OCI-LY1 (cell line): ENCODE data around the gene ALDH3B1.

Experiments used
- H2AFZ ChIP-seq: fragments of 200-600 bp; sonication (generic), shearing (Covaris generic); 2 replicates; pipeline ENCODE4 v1.6.0; 2014; ENCODE audit warnings: antibody characterized with exemption, mild to moderate bottlenecking, low read length
- H3F3A ChIP-seq: fragments of 200-600 bp; sonication (generic), shearing (Covaris generic); 2 replicates; pipeline ENCODE4 v1.6.0; 2014; ENCODE audit warnings: mild to moderate bottlenecking, antibody characterized with exemption, low read length, moderate library complexity; ENCODE audit not compliant: insufficient read depth
- H3K27ac ChIP-seq: fragments of 200-600 bp; sonication (generic); 2 replicates; pipeline ENCODE4 v1.5.1; 2014; ENCODE audit warnings: low read length, mixed run types, mild to moderate bottlenecking, low read depth; ENCODE audit not compliant: poor library complexity, severe bottlenecking
- H3K27me3 ChIP-seq: fragments of 200-600 bp; sonication (generic); 2 replicates; pipeline ENCODE4 v1.6.0; 2014; ENCODE audit warnings: antibody characterized with exemption, mild to moderate bottlenecking, low read length, moderate library complexity; ENCODE audit not compliant: insufficient read depth
- H3K36me3 ChIP-seq: fragments of 200-600 bp; sonication (generic); 2 replicates; pipeline ENCODE4 v1.6.1; 2014; ENCODE audit warnings: mild to moderate bottlenecking, antibody characterized with exemption, low read length, moderate library complexity, mixed read lengths; ENCODE audit not compliant: insufficient read depth
- H3K4me1 ChIP-seq: fragments of 200-600 bp; sonication (generic); 2 replicates; pipeline ENCODE4 v1.5.1; 2014; ENCODE audit warnings: mild to moderate bottlenecking, low read length, moderate library complexity; ENCODE audit not compliant: insufficient read depth, severe bottlenecking
- H3K4me2 ChIP-seq: fragments of 200-600 bp; sonication (generic), shearing (Covaris generic); 2 replicates; pipeline ENCODE4 v1.6.1; 2014; ENCODE audit warnings: low read length
- H3K4me3 ChIP-seq: fragments of 200-600 bp; sonication (generic); 2 replicates; pipeline ENCODE4 v1.5.1; 2014; ENCODE audit warnings: low read length, low read depth, mild to moderate bottlenecking, mixed read lengths; ENCODE audit not compliant: poor library complexity, severe bottlenecking
- H3K79me2 ChIP-seq: fragments of 200-600 bp; shearing (Covaris generic); 2 replicates; pipeline ENCODE4 v1.6.1; 2016; ENCODE audit warnings: mixed run types, low read length, mixed read lengths; ENCODE audit not compliant: insufficient read depth
- H3K9ac ChIP-seq: fragments of 200-600 bp; sonication (generic), shearing (Covaris generic); 2 replicates; pipeline ENCODE4 v1.6.1; 2014; ENCODE audit warnings: mild to moderate bottlenecking, low read length, mixed read lengths
- H3K9me2 ChIP-seq: fragments of 200-600 bp; sonication (generic), shearing (Covaris generic); 2 replicates; pipeline ENCODE4 v1.6.1; 2014; ENCODE audit warnings: low read depth, mild to moderate bottlenecking, low read length, mixed read lengths
- H3K9me3 ChIP-seq: fragments of 200-600 bp; shearing (Covaris generic); 2 replicates; pipeline ENCODE4 v1.6.1; 2014; ENCODE audit warnings: low read length, mixed read lengths
- H4K20me1 ChIP-seq: fragments of 200-600 bp; sonication (generic), shearing (Covaris generic); 2 replicates; pipeline ENCODE4 v1.6.0; 2016; ENCODE audit warnings: mild to moderate bottlenecking, low read length; ENCODE audit not compliant: insufficient read depth
- CTCF ChIP-seq: fragments of 200-600 bp; sonication (generic), shearing (Covaris generic); IDR thresholded peaks from 2 replicates; pipeline ENCODE4 v1.5.1; 2017; ENCODE audit warnings: mild to moderate bottlenecking, antibody characterized with exemption, low read length, moderate library complexity, mixed read lengths
- EZH2 ChIP-seq: fragments of 200-600 bp; sonication (generic), shearing (Covaris generic); IDR thresholded peaks from 2 replicates; pipeline ENCODE4 v1.8.0; 2017; ENCODE audit warnings: borderline replicate concordance, mixed run types, mild to moderate bottlenecking, antibody characterized with exemption, low read length, moderate library complexity, mixed read lengths

The ALDH3B1 gene

GRCh38 chr11:68021167-68021787 lies 11.2 kb downstream of the ALDH3B1 start:
- no peaks in the 10 kb centered on the region for H3K4me1 ChIP-seq
- H3K4me3 ChIP-seq: no peak overlapping the region
- no peaks in the 10 kb centered on the region for H3K9me2 ChIP-seq
- H3K27me3 ChIP-seq: peaks cover 5% of the 10 kb centered on the region
- no peak overlapping the region for H3K4me2 ChIP-seq
- H2AFZ ChIP-seq: no peak overlapping the region
- no peaks in the 10 kb centered on the region for H3F3A ChIP-seq
- no peaks in the 10 kb centered on the region for H4K20me1 ChIP-seq
- no peaks in the 10 kb centered on the region for H3K9me3 ChIP-seq
- H3K27ac ChIP-seq: no peak overlapping the region
- H3K9ac ChIP-seq: no peak overlapping the region
- no peaks in the 10 kb centered on the region; the same call in 1 of the 2 replicates for H3K36me3 ChIP-seq
- no peaks in the 10 kb centered on the region for H3K79me2 ChIP-seq
- TF ChIP-seq CTCF: peak; percentile 49
- no peak for TF ChIP-seq EZH2

- Histone ChIP-seq H3K4me1 (peaks cover 5% of the 10 kb centered on the region), H3F3A (no peaks in the 10 kb centered on the region), H3K4me3 (no peak overlapping the region), H3K9ac (no peak overlapping the region), H4K20me1 (no peaks in the 10 kb centered on the region), H3K79me2 (no peaks in the 10 kb centered on the region), H3K36me3 (no peaks in the 10 kb centered on the region; the same call in 1 of the 2 replicates), H3K4me2 (no peak overlapping the region), H3K9me3 (no peaks in the 10 kb centered on the region), H2AFZ (no peak overlapping the region), H3K27ac (no peak overlapping the region), H3K27me3 (peaks cover under 1% of the 10 kb centered on the region; the same call in 1 of the 2 replicates), H3K9me2 (no peaks in the 10 kb centered on the region)
- TF ChIP-seq EZH2: no peak
- TF ChIP-seq CTCF: no peak
Observed at GRCh38 chr11:68022531-68022930, 12.4 kb downstream of the ALDH3B1 start.

- peaks cover 12% of the 10 kb centered on the region for H3K4me1 ChIP-seq
- H3K9ac ChIP-seq: no peak overlapping the region
- H3F3A ChIP-seq: no peaks in the 10 kb centered on the region
- H3K4me3 ChIP-seq: no peak overlapping the region
- H3K36me3 ChIP-seq: no peaks in the 10 kb centered on the region; the same call in 1 of the 2 replicates
- H3K27me3 ChIP-seq: no peaks in the 10 kb centered on the region
- TF ChIP-seq CTCF: no peak
- no peak for TF ChIP-seq EZH2
- H3K9me3 ChIP-seq: no peaks in the 10 kb centered on the region
- no peaks in the 10 kb centered on the region for H3K79me2 ChIP-seq
- no peak overlapping the region for H3K4me2 ChIP-seq
- no peaks in the 10 kb centered on the region for H4K20me1 ChIP-seq
- no peaks in the 10 kb centered on the region for H3K9me2 ChIP-seq
- H2AFZ ChIP-seq: no peak overlapping the region
- no peak overlapping the region for H3K27ac ChIP-seq
Observed at GRCh38 chr11:68024508-68024907, 14.4 kb downstream of the ALDH3B1 start.
